HG03175 (cell line): ENCODE data around the gene SNX25.

ENCODE experiments used
- ATAC-seq: cut with Tn5 transposase; IDR thresholded peaks from one replicate; pipeline ENCODE4 v1.9.1; 2021; ENCODE audit warnings: mild to moderate bottlenecking, moderate library complexity; ENCODE audit not compliant: unreplicated experiment

Gene SNX25

DNA sequence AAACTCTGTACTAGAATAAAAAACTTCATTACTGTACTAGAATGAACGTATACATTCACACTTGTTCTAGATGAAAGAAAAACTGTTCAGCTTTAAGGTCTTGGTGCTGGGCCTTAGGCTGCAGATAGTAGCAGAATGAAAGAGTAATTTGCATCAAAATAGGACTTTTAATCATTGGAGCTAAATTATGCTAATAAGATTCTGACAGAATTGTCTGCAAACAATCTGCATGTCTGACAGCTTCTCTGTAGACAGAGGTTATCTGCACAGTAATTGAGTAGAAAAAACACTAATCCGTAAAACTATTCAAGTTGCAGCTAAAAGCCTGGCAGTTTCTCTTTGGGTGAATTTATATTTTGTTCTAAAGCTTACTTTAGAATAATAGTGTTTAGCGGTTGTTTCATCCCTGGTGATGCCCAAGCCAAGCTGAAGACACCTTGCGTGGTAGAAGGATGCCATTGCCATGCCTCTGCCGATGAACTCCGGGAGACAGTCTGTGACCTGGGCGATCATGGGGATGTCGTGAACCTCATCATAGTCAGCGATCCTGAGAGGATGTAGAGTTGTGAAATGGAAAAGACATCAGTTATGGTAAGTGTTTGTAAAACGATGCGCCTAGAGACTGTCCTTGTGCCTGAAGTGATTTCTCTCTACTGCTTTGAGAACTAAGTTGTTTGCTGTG, 161.0 kb downstream of the SNX25 start:
- ATAC-seq: no peak

DNA sequence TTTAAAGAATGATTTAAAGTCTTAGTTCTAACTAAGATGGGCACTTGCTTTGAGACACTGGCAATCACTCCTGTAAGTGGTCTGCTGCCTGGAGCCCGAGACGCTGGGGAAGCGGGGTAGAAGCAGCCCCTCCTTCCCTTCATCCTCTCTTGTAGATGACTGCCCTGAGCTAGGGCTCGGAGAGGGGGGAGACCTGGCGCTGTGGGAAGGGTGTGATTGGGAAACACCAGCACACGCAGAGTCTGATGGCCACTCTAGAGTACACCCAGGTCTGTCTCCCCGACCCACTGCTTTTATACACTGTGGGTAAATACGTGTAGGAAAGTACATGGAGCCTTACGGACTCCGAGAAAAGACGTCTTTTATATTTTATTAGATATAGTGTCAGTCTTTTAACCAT, 162.3 kb downstream of the SNX25 start:
- ATAC-seq: no peak

DNA sequence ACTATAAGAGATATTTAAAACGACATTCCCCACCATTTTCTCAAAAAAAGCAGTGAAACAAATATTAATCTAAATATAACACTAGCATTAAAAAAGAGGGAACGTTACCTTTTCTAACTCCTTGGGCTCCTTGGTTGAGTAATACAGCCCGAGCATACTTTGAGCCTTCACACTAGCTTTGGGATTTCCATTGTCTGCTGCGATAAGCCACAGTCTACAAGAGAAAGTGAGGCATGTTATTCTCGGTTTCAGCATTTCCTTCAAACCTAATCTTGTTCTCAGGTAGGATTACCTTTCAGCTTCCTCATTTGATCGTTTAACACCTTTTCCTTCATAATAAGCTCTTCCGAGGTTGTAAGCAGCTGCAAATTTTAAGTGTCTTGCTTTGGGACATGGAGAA, 164.6 kb downstream of the SNX25 start:
- ATAC-seq: no peak

DNA sequence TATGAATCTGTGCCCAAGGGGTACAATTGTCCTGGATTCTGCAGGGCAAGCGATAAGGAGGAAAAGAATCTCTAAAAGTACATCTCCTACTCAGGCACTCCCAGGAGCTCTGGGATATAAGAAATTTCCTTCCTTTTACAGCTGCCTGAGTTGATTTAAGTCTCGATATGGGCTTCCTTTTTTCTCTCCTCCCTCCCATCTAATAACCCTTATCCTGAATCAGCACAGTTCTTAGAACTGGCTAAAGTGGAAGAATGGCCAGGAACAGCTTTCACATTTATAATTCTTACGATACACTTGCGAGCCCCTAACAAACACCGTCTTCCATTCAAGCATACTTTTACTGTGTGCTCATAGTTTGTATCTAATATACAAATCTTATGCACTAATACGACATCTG, 165.2 kb downstream of the SNX25 start:
- ATAC-seq: no peak

DNA sequence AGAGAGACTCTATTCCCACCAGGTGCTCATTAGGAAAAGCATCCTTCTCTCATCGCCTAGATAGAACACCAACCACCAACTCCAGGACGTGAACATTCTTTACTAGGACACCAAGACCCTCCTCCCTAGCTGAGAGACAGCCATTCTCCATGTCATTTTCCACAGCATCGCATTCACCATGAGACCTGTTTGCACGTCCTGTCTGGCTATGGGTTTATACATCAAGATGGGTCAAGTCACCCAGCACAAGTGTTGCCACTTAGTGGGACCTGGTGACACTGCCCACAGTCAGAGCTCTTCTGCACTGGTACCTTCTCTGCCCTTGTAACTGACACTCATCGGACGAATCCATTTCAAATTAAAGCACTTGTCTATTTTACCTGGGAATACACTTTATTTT, 168.9 kb downstream of the SNX25 start:
- ATAC-seq: no peak

DNA sequence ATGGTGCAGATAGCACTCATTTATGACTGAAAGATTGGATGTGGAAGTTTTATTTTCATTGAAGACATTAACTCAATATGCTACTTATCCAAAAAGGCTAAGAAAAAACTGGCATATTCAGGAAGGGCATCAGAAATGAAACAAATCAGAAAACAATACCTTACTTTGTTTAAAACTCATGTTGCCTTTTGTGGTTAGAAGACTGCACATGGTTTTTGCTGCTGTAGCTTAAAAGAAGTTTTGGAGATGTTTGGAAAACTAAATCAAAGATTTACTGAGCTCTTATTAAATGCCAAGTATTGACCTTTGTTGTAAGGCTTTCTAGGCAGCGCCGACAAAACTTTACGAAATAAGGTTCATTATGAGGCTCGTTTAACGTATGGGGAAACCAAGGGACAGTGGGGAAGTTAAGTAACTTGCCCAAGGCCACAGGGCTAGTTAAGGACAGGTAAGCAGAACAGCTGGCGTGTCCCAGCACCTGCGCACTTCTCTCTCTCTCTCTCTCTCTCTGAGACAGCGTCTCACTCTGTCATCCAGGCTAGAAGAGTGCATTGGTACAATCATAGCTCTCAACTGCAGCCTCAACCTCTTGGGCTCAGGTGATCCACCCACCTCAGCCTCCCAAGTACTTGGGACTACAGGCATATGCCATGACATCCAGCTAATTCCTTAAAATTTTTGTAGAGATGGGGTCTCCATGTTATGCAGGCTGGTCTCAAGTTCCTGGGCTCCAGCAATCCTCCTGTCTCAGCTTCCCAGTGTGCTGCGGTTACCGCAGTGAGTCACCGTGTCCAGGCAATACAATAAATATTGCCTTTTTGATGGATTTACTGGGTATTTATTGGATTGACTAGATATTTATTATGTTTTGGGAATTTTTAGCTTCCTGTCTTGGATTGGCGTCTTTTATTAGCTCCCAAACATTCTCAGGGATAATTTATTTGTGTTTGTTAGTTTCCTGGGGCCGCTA, 170.2 kb downstream of the SNX25 start:
- ATAC-seq: no peak

DNA sequence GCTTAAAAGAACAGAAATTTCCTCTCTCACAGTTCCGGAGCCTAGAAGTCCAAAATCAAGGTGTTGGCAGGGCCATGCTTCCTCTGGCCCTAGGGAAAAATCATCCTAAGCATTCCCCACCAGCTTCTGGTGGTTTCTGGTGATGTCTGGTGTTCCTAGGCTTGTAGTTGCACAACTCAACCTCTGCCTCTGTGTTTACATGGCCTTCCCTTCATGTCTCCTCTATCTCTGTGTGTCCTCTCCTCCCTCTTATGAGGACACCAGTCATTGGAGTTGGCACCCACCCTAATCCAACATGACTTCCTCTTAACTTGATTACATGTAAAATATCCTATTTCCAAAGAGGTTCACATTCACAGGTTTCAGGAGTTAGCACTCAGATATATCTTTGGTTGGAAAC, 170.9 kb downstream of the SNX25 start:
- no peak for ATAC-seq

DNA sequence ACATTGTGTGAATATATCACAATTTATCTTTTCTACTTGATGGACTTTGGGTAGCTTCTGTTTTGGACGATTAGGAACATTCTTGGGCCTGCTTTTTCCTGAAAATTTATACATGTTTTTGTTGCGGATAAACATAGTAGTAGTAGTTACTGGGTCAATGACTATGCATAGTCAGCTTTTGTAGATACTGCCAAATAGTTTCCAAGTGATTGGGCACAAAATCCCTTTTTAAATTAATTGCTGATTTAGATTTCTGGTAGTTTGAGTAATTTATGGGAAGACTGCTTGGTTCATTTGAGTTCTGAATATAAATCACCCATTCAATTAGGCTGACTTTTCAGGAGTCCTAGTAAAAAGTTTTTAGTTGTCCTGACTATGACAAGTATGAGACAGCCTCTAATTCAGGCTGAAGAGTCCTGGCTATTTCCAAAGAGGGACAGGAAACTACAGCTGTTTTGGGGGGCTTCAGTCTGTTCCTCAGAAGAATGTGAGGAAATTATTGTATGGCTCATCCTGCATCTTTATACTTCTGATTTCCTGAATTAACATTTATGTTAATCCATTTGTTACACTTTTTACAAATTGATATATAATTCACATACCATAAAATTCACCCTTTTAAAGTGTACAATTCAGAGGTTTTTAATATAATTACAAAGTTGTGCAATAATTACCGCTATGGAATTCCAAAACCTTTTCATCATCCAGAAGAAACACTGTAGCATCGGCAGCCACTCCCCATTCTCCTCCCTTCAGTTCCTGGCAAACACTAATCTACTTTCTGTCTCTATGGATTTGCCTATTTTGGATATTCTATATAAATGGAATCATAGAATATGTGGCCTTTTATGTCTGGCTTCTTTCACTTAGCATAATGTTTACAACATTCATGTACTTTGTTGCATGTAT, 172.1 kb downstream of the SNX25 start:
- no peak for ATAC-seq

DNA sequence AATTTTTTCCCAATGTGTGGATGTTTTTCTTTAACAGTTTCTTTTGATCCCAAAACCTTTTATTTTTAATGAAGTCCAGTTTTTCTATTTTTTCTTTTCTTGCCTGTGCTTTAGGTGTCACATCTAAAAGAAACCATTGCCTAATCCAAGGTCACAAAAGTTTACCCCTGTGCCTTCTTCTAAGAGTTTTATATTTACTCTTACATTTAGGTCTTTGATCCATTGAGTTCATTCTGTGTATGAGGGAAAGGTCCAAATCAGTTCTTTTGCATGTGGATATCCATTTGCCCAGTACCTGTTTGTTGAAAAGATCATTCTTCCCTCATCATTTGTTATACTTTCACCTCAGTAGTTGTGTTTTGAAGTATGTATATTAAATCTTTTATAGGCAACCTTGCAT, 173.4 kb downstream of the SNX25 start:
- no peak for ATAC-seq

DNA sequence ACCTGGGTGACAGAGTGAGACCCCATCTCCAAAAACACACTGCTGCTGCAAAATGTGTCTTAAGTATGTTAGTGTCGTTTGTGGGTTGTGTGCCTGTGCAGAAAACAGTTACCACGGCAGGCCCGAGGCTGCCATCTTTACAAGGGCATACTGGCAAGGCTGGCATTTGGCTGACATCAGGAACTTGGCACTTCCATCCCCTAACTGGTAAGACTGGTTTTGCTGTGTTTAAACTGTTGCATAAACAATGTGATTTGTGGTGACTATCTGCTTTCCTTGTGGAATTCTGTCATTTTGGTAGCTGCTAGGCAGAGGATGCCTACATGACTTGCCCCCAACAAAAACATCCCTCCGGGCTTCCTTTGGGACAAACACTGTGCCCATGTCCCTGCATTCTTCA, 174.1 kb downstream of the SNX25 start:
- ATAC-seq: no peak

DNA sequence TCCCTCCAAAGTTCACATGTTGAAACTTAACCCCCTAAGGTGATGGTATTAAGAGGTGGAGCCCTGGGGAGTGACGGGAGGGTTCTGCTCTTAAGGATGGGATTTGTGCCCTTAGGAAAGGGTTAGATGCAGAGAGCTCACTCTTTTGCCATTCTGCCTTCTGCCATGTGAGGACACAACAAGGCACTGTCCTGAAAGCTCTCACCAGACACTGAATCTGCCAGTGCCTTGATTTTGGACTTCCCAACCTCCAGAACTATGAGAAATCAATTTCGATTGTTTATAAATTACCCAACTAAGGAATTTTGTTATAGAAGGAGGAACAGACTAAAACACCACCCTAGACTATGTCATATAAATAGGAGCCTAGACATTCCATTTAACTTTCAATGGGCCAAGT, 174.7 kb downstream of the SNX25 start:
- no peak for ATAC-seq

DNA sequence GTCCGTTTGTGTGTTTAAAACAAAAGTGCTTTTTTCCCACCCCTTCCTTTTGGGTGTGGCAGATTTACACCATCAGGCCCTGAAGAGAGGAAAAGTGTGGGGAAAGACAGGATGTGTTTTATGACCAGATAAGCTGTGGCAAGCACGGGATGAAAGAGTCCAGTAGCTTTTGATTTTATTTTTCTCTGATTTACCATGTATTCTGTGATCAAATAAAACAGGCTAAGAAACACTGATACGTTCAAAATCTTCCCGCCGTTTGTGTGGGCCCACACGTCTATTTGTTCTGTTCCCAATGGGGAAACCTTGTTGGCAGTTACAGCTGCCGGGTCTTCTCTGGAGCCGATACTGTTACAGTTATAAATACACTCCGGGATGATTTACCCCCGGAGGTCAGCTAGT, 175.5 kb downstream of the SNX25 start:
- no peak for ATAC-seq

DNA sequence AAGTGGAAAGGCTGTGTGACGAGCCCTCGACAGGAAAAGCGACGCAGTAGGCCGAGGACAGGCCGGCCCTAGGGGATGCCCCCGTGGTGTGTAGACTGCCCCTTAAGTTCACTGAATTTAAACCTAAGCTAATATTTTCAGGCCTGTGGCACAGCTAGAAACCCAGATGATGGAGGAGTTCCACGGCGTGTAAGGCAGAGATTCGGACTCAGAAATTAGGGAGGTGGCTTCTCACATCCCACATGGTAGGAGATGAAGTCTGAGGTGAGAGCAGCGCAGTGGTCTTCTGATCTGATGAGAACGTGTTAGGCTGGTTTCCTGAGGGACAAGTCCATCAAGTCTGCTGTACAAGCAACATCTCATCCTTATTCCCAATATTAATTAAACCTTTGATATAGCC, 178.6 kb downstream of the SNX25 start:
- ATAC-seq: no peak

DNA sequence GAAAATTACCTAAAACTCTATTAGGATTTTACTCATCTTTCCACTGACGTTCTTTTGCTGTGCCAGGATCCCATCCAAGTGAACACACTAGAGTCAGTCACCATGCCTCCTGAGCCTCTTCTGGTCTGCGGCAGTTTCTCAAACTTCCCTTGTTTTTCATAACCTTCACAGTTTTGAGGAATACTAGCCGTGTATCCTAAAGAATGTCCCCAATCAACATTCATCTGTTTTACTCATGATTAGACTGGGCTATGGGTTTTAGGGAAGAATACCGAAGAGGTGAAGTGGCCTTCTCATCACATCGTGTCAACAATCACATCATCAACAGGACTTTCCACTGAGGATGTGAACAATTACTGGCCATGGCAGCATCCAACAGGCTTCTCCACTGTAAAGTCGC, 181.5 kb downstream of the SNX25 start:
- no peak for ATAC-seq

DNA sequence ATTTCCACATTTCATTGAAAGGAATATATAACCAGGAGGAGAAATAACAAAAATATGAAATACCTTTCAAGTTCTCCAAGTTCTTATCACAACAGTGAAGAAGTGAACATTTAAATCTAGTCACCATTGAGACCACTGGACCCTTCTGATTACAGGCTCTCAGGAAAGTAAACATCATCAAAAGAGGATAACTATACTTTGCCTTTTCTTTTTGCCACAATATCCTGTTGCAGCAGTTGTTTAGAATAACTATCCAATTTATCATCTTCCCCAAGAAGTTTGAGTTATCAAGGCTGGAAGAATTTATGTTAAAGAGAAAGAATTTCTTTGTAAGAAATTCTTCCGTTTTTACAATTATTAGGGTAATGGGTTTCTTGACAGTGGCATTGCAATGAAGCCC, 182.8 kb downstream of the SNX25 start:
- ATAC-seq: no peak

DNA sequence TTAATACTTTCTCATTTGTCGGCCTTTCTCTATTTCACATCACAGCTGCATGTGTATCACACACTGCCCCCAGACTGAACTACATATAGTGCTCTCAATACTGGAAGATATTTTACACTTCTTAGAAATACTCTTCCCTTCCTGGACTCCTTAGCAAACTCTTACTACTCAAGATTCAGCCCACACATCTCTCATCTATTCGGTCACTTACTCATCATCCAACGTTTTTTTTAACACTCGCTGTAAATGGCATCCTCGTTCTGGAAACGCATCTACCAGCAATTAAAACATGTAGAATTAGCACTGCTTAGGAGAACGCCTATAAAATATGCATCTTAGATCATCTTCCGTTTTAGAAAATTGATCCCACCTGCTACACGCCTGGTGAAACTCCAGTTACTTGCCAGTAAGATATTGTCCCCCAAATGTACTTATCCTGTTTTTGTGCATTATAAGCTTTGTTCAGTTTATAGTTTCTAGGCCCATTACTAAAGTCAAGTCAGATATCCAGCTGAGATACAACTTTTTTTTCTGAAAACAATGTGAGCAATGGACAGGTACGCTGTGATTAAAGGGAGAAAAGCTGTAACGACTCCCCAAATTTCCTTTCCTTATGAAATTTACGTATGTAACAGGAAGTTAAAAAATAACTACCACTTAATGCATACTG, 185.3 kb downstream of the SNX25 start:
- ATAC-seq: no peak

DNA sequence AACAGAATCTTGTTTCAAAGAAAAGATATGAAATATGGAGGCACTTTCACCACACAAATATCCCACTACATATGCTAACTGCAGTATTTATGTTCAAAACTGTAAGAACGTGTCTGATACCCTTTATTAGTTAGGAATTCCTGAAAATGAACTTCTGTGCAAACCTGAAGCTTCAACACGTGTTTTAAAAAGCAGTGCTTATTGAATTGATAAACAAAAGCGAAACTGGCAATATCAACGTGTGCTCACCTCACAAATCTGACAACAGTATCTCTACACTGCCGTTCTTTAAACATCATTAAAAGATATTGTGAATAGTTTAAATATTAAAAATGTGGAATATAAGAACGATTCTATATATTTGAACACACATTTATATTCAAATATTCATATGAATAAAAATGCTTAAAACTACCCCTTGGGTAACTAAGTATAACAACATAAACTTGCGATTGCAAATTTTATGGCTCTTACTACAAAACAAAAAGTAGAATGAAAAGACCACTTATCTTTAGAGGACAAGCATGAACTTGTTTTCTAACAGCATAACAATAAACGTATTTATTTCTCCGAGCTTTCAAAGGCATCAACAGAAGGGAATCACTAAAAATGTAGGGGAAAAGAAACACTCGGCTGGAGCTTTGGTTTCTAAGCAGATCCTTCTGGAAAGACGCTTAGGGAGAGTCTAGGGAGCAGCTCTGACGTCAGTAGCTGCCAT, 186.0 kb downstream of the SNX25 start, which contains the start of gene LRP2BP:
TSS of gene LRP2BP (minus strand) at position 687 of the 718 bp plus-strand sequence. CDS start 17,738 bp downstream, outside the sequence.
- ATAC-seq: no peak

DNA sequence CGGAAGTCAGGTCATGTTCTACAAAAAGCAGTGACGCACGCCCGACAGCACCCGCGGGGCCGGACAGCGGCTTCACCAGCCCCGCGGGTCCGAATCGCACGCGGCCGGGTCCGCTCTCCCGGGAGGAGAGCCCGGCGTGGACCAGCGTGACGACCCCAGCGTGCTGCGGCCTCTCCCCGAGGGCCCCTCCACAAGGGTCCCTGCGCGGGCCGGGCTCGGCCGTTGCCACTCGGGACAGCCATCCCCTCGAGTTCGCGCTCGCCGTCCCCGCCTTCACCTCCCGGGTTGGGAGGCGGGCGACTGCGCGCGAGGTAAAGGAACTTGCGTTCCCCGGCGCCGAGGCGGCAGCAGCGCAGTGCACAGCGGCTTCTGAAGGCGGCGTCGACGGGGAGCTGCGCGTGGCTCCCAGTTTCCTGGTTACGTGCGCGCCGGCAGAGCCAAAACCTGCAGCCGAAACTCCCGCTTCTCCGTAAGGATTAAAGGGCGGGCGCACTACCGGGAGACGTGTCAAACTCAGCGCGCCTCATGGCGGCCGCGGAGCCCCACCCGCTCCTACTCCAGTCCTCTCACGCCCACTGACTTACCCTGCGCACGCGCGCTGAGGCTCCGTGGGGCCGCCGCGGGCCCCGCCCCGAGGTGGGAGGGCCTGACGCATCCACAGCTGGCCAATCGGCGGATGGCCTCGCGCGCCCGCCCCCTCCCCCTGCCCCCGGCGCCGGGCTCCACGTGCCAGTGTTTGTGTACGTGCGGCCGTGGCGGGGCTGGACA, 186.7 kb downstream of the SNX25 start:
- peak; percentile 81 for ATAC-seq

DNA sequence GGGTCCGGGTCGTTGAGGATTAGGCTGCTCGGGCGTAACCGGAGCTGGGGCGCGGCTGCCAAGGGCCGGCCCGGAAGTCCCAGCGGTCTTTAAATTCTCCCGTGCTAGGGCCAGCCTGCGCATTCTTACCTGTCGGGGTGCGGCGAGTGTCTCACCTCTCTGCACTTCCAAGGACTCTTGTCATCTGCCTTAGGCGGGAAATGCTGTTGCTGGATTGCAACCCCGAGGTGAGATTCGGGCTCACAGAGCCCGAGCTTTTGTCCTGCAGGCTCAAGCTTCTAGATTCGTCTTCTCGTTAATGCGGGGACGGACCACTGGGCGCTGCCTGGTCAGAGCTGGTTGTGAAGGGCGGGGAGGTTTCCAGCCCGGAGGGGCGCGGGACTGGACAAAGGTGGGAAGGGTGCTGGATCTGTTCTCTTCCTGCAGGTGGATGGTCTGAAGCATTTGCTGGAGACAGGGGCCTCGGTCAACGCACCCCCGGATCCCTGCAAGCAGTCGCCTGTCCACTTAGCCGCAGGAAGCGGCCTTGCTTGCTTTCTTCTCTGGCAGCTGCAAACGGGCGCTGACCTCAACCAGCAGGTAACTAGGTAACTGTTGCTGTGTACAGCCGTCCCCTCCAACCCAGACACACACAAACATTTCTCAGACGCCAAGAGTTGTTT, 187.5 kb downstream of the SNX25 start, which contains the start of gene ANKRD37:
TSS of gene ANKRD37 (plus strand) at position 118 of the 662 bp plus-strand sequence. CDS start at position 201, 83 bp downstream.
- ATAC-seq: no peak
